HG03571 (cell line): ENCODE results near the gene ZNF793.

Source experiments
- ATAC-seq: cut with Tn5 transposase; IDR thresholded peaks from one replicate; pipeline ENCODE4 v1.9.1; 2021; ENCODE audit not compliant: unreplicated experiment

ZNF793 gene

GRCh38 chr19:37564624-37565369 is 58.1 kb downstream of the ZNF793 start:
- ATAC-seq, result no peak

GRCh38 chr19:37565370-37565669 is 58.6 kb downstream of the ZNF793 start:
- ATAC-seq, result no peak

GRCh38 chr19:37572203-37572602 is 65.5 kb downstream of the ZNF793 start:
- no peak for ATAC-seq

- ATAC-seq, result no peak
Measured at GRCh38 chr19:37583340-37583739, 76.6 kb downstream of the ZNF793 start.
